Mucosa of rectum (tissue), 2 donors: ENCODE measurements around the gene NTRK1.
A peak's percentile ranks its signal among the peaks of the same experiment; 100 is the strongest.

Experiments used
- H3K27ac ChIP-seq, 2 donors: one replicate each; pipeline ENCODE4 v1.7.0; 2013; ENCODE audit warnings: inconsistent platforms in 2 of 2, low read depth in 2 of 2, low read length in 2 of 2
- H3K27me3 ChIP-seq, 2 donors: one replicate each; pipeline ENCODE4 v1.7.0; 2013; ENCODE audit warnings: low read length in 2 of 2; ENCODE audit not compliant: control insufficient read depth in 2 of 2, insufficient read depth in 2 of 2
- H3K36me3 ChIP-seq, 2 donors: one replicate each; pipeline ENCODE4 v1.7.0; 2013; ENCODE audit warnings: low read length in 2 of 2; ENCODE audit not compliant: control insufficient read depth in 2 of 2, insufficient read depth in 2 of 2
- H3K4me1 ChIP-seq, 2 donors: one replicate each; pipeline ENCODE4 v1.7.0; 2013; ENCODE audit warnings: low read length in 2 of 2, mild to moderate bottlenecking in 1 of 2; ENCODE audit not compliant: control insufficient read depth in 2 of 2, insufficient read depth in 2 of 2
- H3K4me3 ChIP-seq, 2 donors: one replicate each; pipeline ENCODE4 v1.7.0; 2013; ENCODE audit warnings: low read length in 2 of 2
- H3K9ac ChIP-seq, 2 donors: one replicate each; pipeline ENCODE4 v1.7.0; 2013; ENCODE audit warnings: low read length in 2 of 2, low read depth in 1 of 2, mild to moderate bottlenecking in 1 of 2
- H3K9me3 ChIP-seq, 2 donors: one replicate each; pipeline ENCODE4 v1.7.0; 2013; ENCODE audit warnings: low read length in 2 of 2; ENCODE audit not compliant: control insufficient read depth in 2 of 2
- donor health status: healthy.
- donor health status: Normal muscosa, but diverticular disease.

Gene NTRK1

GRCh38 chr1:156885880-156886355, 25.3 kb downstream of the NTRK1 start:
- H3K9me3 ChIP-seq, result no peaks in the 10 kb centered on the region
- peaks cover 9 to 15% of the 10 kb centered on the region in 2 donors for H3K27me3 ChIP-seq
- no peaks in the 10 kb centered on the region for H3K36me3 ChIP-seq
- H3K9ac ChIP-seq, result no peak overlapping the region
- no peak overlapping the region for H3K4me3 ChIP-seq
- H3K27ac ChIP-seq, result no peak overlapping the region
- no peaks in the 10 kb centered on the region for H3K4me1 ChIP-seq

GRCh38 chr1:156886583-156887281, 26.1 kb downstream of the NTRK1 start:
- Histone ChIP-seq H3K27me3 (peaks cover 11 to 19% of the 10 kb centered on the region in 2 donors), H3K4me1 (no peaks in the 10 kb centered on the region), H3K9me3 (no peaks in the 10 kb centered on the region), H3K4me3 (no peak overlapping the region), H3K27ac (no peak overlapping the region), H3K36me3 (no peaks in the 10 kb centered on the region), H3K9ac (no peak overlapping the region)

- Histone ChIP-seq H3K4me1 (no peaks in the 10 kb centered on the region), H3K27ac (no peak overlapping the region), H3K9ac (no peak overlapping the region), H3K9me3 (no peaks in the 10 kb centered on the region), H3K36me3 (no peaks in the 10 kb centered on the region), H3K4me3 (no peak overlapping the region), H3K27me3 (peaks cover 16 to 17% of the 10 kb centered on the region in 2 donors)
These were observed 26.7 kb downstream of the NTRK1 start for GRCh38 chr1:156887317-156887716.

GRCh38 chr1:156887734-156888133, 27.1 kb downstream of the NTRK1 start:
- peaks cover 16 to 17% of the 10 kb centered on the region in 2 donors for H3K27me3 ChIP-seq
- H3K4me3 ChIP-seq, result no peak overlapping the region
- no peaks in the 10 kb centered on the region for H3K36me3 ChIP-seq
- H3K4me1 ChIP-seq, result no peaks in the 10 kb centered on the region
- H3K27ac ChIP-seq, result no peak overlapping the region
- H3K9ac ChIP-seq, result no peak overlapping the region
- H3K9me3 ChIP-seq, result no peaks in the 10 kb centered on the region

GRCh38 chr1:156889802-156890580, 29.3 kb downstream of the NTRK1 start:
- no peak overlapping the region for H3K9ac ChIP-seq
- H3K27me3 ChIP-seq, result peaks cover 20 to 35% of the 10 kb centered on the region in 2 donors

GRCh38 chr1:156892190-156893047, 31.8 kb downstream of the NTRK1 start:
- Histone ChIP-seq H3K4me1 (no peaks in the 10 kb centered on the region), H3K9ac (no peak overlapping the region), H3K9me3 (no peaks in the 10 kb centered on the region), H3K4me3 (peak overlapping the region; percentile 32 to 41), H3K27me3 (peaks cover 19 to 26% of the 10 kb centered on the region in 2 donors), H3K27ac (no peak overlapping the region), H3K36me3 (no peaks in the 10 kb centered on the region)

More at GRCh38 chr1:156889802-156890580, 29.3 kb downstream of the NTRK1 start:
- H3K27ac ChIP-seq, result no peak overlapping the region
- no peaks in the 10 kb centered on the region for H3K4me1 ChIP-seq
- H3K36me3 ChIP-seq, result no peaks in the 10 kb centered on the region
- no peaks in the 10 kb centered on the region for H3K9me3 ChIP-seq
- H3K4me3 ChIP-seq, result no peak overlapping the region

GRCh38 chr1:156893048-156893953, 32.6 kb downstream of the NTRK1 start, which contains the start of gene PEAR1:
PEAR1 (plus strand) TSS chr1:156893718; CDS start chr1:156903927, 10,209 bp downstream.
- Histone ChIP-seq H3K36me3 (no peaks in the 10 kb centered on the region), H3K4me3 (peak within 1 kb of the TSS; percentile 41 to 53), H3K9me3 (no peaks in the 10 kb centered on the region), H3K9ac (peak within 1 kb of the TSS in 1 of 2 donors; percentile 51), H3K4me1 (no peaks in the 10 kb centered on the region), H3K27ac (peak within 1 kb of the TSS; percentile 69 to 77), H3K27me3 (peaks cover 19 to 26% of the 10 kb centered on the region in 2 donors)

GRCh38 chr1:156894001-156894400, 33.3 kb downstream of the NTRK1 start:
- H3K36me3 ChIP-seq, result no peaks in the 10 kb centered on the region
- H3K27ac ChIP-seq, result peak overlapping the region; percentile 69 to 77
- peaks cover 22 to 26% of the 10 kb centered on the region in 2 donors for H3K27me3 ChIP-seq
- no peaks in the 10 kb centered on the region for H3K4me1 ChIP-seq
- peak overlapping the region; percentile 20 to 53 for H3K4me3 ChIP-seq
- no peaks in the 10 kb centered on the region for H3K9me3 ChIP-seq
- H3K9ac ChIP-seq, result peak overlapping the region in 1 of 2 donors; percentile 51
